ENCODE data around the gene HOXD11.

The HOXD11 gene

GRCh38 chr2:176106581-176107539, at the start of gene HOXD11:
TSS of gene HOXD11 (plus strand) at chr2:176107280. CDS start at chr2:176107356, 76 bp downstream.
- DNase-seq: peak; percentile 61

GRCh38 chr2:176063958-176064357, 43.1 kb upstream of the HOXD11 start:
- no peak for DNase-seq

- no peak for DNase-seq
Measured at GRCh38 chr2:176066645-176067588, 40.2 kb upstream of the HOXD11 start.

GRCh38 chr2:176067589-176068418, 39.3 kb upstream of the HOXD11 start:
- DNase-seq: no peak

- DNase-seq: no peak
Measured at GRCh38 chr2:176068419-176068832, 38.7 kb upstream of the HOXD11 start.

GRCh38 chr2:176071330-176072291, 35.5 kb upstream of the HOXD11 start:
- no peak for DNase-seq

GRCh38 chr2:176072292-176072669, 34.8 kb upstream of the HOXD11 start:
- DNase-seq: no peak

- no peak for DNase-seq
Measured at GRCh38 chr2:176072951-176073904, 33.9 kb upstream of the HOXD11 start.

GRCh38 chr2:176074919-176075425, 32.1 kb upstream of the HOXD11 start:
- DNase-seq: no peak

- no peak for DNase-seq
Measured at GRCh38 chr2:176075481-176075880, 31.6 kb upstream of the HOXD11 start.

- no peak for DNase-seq
Measured at GRCh38 chr2:176076063-176076462, 31.0 kb upstream of the HOXD11 start.

- DNase-seq: no peak
Measured at GRCh38 chr2:176076796-176077195, 30.3 kb upstream of the HOXD11 start.

GRCh38 chr2:176078541-176079284, 28.4 kb upstream of the HOXD11 start:
- DNase-seq: no peak

GRCh38 chr2:176079285-176079830, 27.7 kb upstream of the HOXD11 start:
- no peak for DNase-seq

- peak; percentile 67 for DNase-seq
Measured at GRCh38 chr2:176079831-176080539, 27.1 kb upstream of the HOXD11 start.

GRCh38 chr2:176080540-176081375, 26.3 kb upstream of the HOXD11 start:
- DNase-seq: peak; percentile 63

GRCh38 chr2:176081376-176081836, 25.7 kb upstream of the HOXD11 start:
- no peak for DNase-seq
